Superior temporal gyrus (tissue), 1 donor: ENCODE data around the gene PSMC4.

Source experiments
- DNase-seq: peaks from one replicate; pipeline ENCODE4 v3.0.0-alpha.2; 2016; ENCODE audit errors: extremely low spot score

The PSMC4 gene

GRCh38 chr19:39970675-39971379, at the start of gene PSMC4:
Gene PSMC4, plus strand, starts transcription at chr19:39971165. Its CDS starts 38 bp downstream, at chr19:39971203.
- peak; percentile 100 for DNase-seq

GRCh38 chr19:39923862-39924261, 47.1 kb upstream of the PSMC4 start:
- no peak for DNase-seq

- DNase-seq = no peak
Observed at GRCh38 chr19:39924389-39924788, 46.6 kb upstream of the PSMC4 start.

- DNase-seq = no peak
Observed at GRCh38 chr19:39924952-39925351, 46.0 kb upstream of the PSMC4 start.

GRCh38 chr19:39926170-39926760, 44.7 kb upstream of the PSMC4 start:
- DNase-seq = no peak

- no peak for DNase-seq
Observed at GRCh38 chr19:39927076-39927475, 43.9 kb upstream of the PSMC4 start.

- DNase-seq = no peak
Observed at GRCh38 chr19:39927524-39928356, 43.2 kb upstream of the PSMC4 start.

GRCh38 chr19:39928357-39928725, 42.6 kb upstream of the PSMC4 start:
- no peak for DNase-seq

GRCh38 chr19:39929750-39930149, 41.2 kb upstream of the PSMC4 start:
- no peak for DNase-seq

GRCh38 chr19:39934584-39935363, 36.2 kb upstream of the PSMC4 start, which contains the start of gene FCGBP:
Gene FCGBP, minus strand, starts transcription at chr19:39934634.
- DNase-seq = no peak

GRCh38 chr19:39935364-39935661, 35.7 kb upstream of the PSMC4 start:
- DNase-seq = no peak

GRCh38 chr19:39936020-39936419, 34.9 kb upstream of the PSMC4 start:
- no peak for DNase-seq

- DNase-seq = no peak
Observed at GRCh38 chr19:39936622-39937021, 34.3 kb upstream of the PSMC4 start.

- DNase-seq = no peak
Observed at GRCh38 chr19:39937094-39937720, 33.8 kb upstream of the PSMC4 start.

GRCh38 chr19:39937787-39938186, 33.2 kb upstream of the PSMC4 start:
- no peak for DNase-seq

- no peak for DNase-seq
Observed at GRCh38 chr19:39939556-39939955, 31.4 kb upstream of the PSMC4 start.

- DNase-seq = no peak
Observed at GRCh38 chr19:39940221-39940833, 30.6 kb upstream of the PSMC4 start.

GRCh38 chr19:39941151-39941550, 29.8 kb upstream of the PSMC4 start:
- no peak for DNase-seq

- no peak for DNase-seq
Observed at GRCh38 chr19:39941615-39942365, 29.2 kb upstream of the PSMC4 start.

GRCh38 chr19:39942366-39942730, 28.6 kb upstream of the PSMC4 start:
- no peak for DNase-seq

- no peak for DNase-seq
Observed at GRCh38 chr19:39943586-39943985, 27.4 kb upstream of the PSMC4 start.
